8988T (cell line): ENCODE measurements around the gene RNF114.
"Not testable (repeated sequence)": the region's sequence is repeated elsewhere in the genome, so short reads cannot be mapped to it uniquely, and the experiment has no call there.

Source experiments
- DNase-seq: peaks from one replicate; pipeline ENCODE4 v3.0.0; 2011

The RNF114 gene

DNA sequence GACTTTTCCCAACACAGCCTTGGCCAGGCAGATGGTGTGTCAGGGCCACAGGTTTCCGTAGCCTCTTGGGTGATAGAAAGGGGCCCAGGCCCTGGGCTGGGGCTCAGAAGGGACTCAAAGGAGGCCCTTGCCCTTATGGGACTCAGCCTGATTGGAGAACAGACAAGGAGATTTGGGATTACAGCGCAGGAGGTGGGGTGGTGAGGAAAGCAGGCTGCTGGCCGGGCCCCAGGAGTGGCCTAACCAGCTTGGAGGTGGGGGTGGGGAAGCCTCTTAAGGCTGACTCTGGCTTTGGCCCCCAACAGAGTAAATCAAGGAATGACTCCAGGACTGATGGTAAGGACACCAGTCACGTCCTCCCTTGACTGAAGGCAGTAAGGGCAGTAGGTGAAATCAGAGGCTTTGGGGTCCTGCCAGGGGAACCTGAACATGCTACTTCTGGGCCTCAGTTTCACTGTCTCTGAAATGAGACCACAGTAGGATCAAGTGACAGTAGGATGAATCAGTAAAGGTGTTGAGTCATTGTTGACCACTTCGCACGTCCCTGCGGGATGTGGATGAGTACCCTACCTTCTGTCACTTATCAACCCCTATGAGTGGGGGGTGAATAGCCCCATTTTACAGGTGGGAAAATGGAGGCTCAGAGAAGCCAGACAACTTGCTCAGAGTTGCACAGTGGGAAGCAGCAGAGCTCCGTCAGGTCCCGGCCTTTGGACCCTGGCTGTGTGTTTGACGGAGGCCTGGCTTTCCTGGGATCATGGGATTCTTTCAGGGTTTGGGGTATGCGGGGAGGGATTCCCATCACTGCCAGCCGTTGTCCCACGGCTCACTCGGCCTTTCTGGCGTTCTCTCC, 51.0 kb downstream of the RNF114 start:
- DNase-seq, result no peak

DNA sequence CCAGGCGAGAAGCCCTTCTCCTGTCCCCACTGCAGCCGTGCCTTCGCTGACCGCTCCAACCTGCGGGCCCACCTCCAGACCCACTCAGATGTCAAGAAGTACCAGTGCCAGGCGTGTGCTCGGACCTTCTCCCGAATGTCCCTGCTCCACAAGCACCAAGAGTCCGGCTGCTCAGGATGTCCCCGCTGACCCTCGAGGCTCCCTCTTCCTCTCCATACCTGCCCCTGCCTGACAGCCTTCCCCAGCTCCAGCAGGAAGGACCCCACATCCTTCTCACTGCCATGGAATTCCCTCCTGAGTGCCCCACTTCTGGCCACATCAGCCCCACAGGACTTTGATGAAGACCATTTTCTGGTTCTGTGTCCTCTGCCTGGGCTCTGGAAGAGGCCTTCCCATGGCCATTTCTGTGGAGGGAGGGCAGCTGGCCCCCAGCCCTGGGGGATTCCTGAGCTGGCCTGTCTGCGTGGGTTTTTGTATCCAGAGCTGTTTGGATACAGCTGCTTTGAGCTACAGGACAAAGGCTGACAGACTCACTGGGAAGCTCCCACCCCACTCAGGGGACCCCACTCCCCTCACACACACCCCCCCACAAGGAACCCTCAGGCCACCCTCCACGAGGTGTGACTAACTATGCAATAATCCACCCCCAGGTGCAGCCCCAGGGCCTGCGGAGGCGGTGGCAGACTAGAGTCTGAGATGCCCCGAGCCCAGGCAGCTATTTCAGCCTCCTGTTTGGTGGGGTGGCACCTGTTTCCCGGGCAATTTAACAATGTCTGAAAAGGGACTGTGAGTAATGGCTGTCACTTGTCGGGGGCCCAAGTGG, 51.9 kb downstream of the RNF114 start:
- DNase-seq, result no peak

DNA sequence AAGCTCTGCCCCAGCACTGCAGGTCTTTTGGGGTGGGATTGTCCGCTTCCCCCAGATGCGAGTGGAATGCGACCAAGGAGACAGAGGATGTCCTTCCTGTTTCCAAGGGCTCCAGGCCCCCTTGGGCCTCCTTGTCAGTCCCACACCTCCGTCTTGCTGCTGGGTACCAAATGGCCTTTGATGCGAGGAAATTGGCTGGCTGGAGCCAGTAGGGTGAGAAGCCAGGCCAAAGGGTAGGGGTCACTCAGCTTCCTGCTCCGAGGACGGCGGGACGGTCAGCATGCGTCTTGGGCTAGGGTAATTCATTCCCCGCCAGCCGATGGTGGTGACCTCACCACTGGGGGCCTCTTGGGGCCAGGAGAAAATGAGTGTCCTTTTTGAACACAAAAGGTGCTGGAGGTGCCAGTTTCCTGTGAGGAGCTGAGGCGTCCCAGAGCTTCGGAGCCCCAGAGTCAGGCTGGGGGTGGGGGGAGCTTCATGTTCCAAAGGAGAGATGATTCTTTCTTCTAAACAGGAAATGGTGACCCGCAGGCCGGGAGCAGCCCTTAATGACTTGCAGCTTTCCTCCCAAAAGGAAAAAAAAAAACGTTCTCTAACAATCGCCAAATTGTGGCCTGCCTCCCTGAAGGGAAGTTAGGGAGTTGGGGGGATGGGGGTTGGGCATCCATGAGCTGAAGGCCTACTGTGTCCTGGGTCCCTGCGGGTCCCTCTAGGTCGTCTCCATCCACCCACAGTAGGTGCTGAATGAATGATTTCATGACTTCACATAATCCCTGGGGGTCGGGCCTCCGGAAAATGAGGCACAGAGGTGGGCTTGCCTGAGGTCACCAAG, 53.3 kb downstream of the RNF114 start:
- no peak for DNase-seq

DNA sequence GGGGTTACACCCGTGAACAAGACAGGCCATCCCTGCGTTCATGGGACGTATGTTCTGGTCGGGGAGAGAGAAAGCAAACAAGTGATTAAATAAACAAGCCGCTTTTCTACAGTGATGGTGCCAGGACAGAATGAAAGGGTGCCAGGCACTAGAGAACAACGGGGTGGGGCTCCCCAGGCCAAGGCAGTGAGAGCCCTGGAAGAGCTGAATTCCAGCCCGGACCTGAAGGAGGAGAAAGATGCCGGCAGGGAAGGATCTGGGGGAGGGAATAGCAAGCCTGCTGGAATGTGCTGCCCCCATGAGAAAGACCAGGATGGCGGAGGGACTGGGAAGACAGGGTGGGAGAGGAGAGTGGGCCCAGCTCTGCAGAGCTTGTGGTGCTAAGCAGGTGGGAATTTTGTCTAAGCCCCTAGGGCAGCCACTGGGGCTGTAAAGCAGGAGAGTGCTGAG, 54.1 kb downstream of the RNF114 start:
- no peak for DNase-seq

DNA sequence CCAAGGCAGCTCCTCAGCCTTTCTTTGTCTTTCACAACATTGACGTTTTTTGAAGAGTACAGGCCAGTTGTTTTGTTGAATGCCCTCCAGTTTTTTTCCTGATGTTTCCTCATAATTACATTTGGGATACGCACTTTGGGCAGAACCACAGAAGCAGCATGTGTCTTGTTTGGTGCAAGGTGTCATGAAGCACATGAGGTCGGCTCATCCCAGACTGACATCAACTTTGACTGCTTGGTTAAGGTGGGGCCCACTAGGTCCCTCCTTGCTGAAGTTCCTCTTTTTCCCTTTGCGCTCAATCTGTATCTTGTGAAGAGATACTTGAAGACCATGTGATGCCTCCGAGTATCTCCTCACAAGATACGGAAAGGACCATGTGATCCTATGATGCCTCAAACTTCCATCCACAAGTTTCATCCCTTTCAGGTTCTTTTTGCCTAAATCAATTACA, 57.1 kb downstream of the RNF114 start:
- DNase-seq, result no peak

DNA sequence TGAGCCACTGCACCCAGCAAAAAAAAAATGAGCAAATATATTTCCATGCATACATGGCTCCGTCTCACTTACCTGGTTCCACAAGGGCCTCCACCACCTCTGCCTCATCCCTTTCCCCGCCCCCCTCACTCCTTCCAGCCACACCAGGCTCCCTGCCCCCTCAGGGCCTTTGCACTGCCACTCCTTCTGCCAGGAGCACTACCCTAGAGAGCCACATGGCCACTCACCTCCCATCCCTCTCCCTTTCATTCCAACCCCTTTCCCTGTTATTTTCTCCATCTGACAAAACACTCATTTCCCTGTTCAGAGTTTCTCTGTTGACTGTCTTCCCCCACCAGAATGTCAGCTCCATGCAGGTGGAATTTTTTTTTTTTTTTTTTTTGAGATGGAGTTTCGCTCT, 59.4 kb downstream of the RNF114 start:
- DNase-seq, result no peak

DNA sequence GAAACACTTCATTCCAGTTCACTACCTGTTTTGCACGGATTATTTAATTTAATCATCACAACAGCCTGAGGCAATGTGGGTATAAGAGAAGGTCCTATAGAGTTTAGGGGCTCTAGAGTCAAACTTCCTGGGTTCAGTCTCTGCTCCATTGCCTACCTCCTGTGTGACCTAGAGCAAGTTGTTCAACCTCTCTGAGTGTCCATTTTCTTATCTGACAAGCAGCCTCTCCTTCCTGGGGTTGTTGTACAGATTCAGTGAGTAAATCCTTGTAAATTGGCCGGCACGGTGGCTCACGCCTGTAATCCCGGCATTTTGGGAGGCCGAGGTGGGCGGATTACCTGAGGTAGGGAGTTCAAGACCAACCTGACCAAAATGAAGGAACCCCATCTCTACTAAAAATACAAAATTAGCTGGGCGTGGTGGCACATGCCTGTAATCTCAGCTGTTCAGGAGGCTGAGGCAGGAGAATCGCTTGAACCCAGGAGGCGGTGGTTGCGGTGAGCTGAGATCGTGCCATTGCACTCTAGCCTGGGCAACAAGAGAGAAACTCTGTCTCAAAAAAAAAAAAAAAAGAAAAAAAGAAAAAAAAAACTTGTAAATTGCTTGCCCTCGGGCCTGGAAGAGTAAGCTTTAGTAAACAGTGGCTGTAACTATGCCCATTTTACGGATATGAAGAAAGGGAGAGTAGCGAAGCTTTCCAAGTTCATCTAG, 62.4 kb downstream of the RNF114 start:
- DNase-seq, result not testable (repeated sequence)

DNA sequence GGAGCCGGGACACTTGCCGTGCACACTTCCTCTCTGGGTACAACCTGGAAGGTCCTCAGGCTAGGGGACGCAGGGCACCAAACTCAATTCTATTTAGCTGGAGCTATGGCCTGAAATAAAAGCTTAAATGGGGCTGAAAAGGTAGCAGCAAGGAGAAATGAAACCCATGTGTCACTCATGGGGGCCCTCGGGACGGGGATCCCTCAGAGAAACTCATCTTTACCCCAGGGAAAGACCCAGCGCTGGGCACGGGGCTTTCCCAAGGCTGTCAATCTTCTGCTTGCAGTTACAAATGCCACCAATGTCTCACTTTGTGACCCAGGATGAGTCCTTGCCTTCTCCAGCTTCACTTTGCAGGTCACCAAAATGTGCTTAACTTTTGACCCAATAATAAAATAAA, 63.1 kb downstream of the RNF114 start:
- DNase-seq, result no peak

DNA sequence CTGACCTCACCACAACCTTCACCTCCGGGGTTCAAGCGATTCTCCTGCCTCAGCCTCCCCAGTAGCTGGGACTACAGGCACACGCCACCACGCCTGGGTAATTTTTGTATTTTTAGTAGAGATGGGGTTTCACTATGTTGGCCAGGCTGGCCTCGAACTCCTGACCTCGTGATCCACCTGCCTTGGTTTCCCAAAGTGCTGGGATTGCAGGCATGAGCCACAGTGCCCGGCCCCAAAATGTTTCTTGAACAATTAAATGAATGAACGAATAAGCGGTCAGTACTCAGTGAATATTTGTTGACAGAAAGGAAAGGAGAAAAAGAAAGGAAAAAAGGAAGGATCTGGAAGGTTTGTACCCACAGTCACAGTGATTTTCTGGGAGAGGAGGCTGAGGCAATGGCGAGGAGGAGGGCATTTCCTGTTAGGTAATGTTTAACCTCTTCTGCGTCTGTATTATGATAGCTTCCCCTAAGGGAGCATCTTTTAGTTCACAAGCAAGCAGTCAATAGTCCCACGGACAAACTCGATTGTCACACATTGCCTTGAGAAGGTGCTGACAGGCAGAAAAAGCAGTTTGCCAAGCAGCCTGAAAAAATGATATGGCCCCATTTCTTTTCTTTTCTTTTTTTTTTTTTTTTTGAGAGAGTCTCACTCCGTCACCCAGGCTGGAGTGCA, 64.5 kb downstream of the RNF114 start:
- not testable (repeated sequence) for DNase-seq

DNA sequence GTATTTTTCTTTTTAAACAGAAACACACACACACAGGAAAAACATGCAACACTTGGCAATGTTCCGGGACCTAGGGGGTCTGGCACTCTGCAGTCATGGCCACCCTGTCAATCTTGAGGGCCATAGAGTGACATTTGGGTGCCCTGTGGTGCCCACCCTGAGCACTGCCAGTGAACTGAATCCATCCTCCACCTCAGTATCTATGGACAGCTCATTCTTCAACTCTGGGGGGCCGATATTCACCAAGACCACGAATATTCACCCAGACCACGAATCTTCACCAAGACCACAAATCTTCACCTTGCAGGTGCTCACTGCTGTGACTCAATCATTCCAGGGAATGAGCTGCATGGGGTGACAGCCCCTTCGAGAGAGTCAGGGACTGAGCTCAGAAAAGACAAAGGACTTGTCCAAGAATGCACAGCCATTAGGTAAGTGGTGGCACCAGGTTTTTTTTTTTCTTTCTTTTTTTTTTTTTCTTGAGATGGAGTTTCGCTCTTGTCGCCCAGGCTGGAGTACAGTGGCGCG, 65.7 kb downstream of the RNF114 start:
- no peak for DNase-seq

DNA sequence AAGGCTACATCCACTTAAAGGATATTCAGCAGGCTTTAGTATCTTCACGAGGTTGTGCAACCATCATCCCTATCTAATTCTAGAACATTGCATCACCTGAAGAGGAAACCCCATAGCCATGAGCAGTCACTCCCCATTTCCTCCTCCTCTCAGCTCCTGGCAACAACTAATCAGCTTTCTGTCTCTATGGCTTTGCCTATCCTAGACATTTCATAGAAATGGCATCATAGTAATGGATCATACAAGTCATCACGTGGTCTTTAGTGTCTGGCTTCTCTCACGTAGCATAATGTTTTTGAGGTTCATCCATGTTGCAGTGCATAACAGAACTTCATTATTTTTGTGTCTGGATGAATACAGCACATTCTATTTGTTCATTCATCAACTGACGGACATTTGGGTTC, 67.1 kb downstream of the RNF114 start:
- DNase-seq, result no peak
